ENCODE results near the gene STPG3. TPM values are rescaled to one million over a fixed set of nuclear protein-coding genes. Genes with fewer than 3 reads are reported as not detected.

STPG3 gene
- total RNA-seq, 1 donor from 2014 or later: 0.31 TPM

DNA sequence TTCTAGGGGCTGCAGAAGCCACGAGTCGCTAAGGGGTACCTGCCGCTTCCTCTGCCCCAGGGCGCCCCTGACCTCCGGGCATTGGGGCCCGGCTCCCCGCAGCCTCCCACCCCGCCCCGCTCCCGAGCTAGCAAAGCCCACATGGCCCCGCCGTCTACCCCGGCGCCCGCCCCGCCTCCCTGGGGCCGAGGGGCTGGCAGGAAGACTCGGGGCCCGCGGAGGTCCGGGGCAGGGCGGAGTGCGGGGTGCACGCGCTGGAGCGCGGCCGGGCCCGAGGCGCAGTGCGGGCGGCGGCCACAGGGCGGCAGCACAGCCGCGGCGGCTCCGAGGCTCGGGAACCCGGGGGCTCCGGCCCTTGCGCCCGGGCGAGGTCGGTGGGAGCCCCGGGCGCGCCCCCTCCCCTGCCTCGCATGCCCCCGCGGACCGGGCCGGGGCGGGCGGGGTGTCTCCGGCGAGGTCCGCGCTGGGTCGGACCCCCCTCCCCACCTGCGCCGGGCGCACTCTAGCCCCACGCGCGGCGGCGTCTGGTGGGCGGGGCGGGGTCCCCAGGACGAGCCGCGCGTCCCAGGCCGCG is 44.2 kb downstream of the STPG3 start:
- no peak for DNase-seq (ENCODE audit: extremely low spot score, unreplicated experiment)
- Mint-ChIP-seq H3K36me3 (no peaks in the 10 kb centered on the region), H3K9me3 (no peaks in the 10 kb centered on the region), H3K4me1 (ENCODE audit: unreplicated experiment) (peaks cover 5% of the 10 kb centered on the region), H3K4me3 (peak overlapping the region; percentile 75), H3K27ac (no peak overlapping the region), H3K27me3 (peaks cover 49% of the 10 kb centered on the region)
- TF ChIP-seq CTCF (conservative IDR thresholded peaks at IDR 0.05): peak; percentile 80

- H3K27ac Mint-ChIP-seq: peak overlapping the region; percentile 23
- H3K27me3 Mint-ChIP-seq: peaks cover 53% of the 10 kb centered on the region
- DNase-seq (ENCODE audit: extremely low spot score, unreplicated experiment): no peak
These were observed 45.0 kb downstream of the STPG3 start for GRCh38 chr9:137295849-137296669.

GRCh38 chr9:137296670-137297664 is 45.9 kb downstream of the STPG3 start:
- Mint-ChIP-seq H3K36me3 (no peaks in the 10 kb centered on the region), H3K4me3 (peak overlapping the region; percentile 82), H3K4me1 (ENCODE audit: unreplicated experiment) (peaks cover 5% of the 10 kb centered on the region), H3K27me3 (peaks cover 53% of the 10 kb centered on the region), H3K27ac (peak overlapping the region; percentile 70), H3K9me3 (no peaks in the 10 kb centered on the region)
- no peak for TF ChIP-seq CTCF (conservative IDR thresholded peaks at IDR 0.05)
- no peak for DNase-seq (ENCODE audit: extremely low spot score, unreplicated experiment)

More at GRCh38 chr9:137295849-137296669, 45.0 kb downstream of the STPG3 start:
- H3K4me3 Mint-ChIP-seq: peak overlapping the region; percentile 82
- no peaks in the 10 kb centered on the region for H3K36me3 Mint-ChIP-seq
- no peak for TF ChIP-seq CTCF (conservative IDR thresholded peaks at IDR 0.05)
- no peaks in the 10 kb centered on the region for H3K9me3 Mint-ChIP-seq
- peaks cover 5% of the 10 kb centered on the region for H3K4me1 Mint-ChIP-seq (ENCODE audit: unreplicated experiment)

DNA sequence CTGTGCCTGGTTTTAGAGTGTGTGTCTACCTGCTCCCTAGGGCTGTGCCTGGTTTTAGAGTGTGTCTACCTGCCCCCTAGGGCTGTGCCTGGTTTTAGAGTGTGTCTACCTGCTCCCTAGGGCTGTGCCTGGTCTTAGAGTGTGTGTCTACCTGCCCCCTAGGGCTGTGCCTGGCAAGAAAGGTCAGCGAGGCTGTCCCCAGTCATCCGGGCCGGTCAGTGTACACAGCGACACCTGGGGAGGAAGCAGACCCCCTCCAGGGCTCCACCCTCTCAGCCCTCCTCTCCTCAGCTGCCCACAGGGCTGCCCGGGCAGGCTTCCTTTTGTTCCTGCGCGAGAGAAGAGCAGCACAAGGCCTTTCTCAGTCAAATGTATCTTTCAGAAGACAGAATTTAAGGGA is 46.9 kb downstream of the STPG3 start:
- peaks cover 5% of the 10 kb centered on the region for H3K4me1 Mint-ChIP-seq (ENCODE audit: unreplicated experiment)
- no peak for DNase-seq (ENCODE audit: extremely low spot score, unreplicated experiment)
- TF ChIP-seq CTCF (conservative IDR thresholded peaks at IDR 0.05): no peak
- no peak overlapping the region for H3K4me3 Mint-ChIP-seq
- H3K36me3 Mint-ChIP-seq: no peaks in the 10 kb centered on the region
- H3K9me3 Mint-ChIP-seq: no peaks in the 10 kb centered on the region
- no peak overlapping the region for H3K27ac Mint-ChIP-seq
- peaks cover 50% of the 10 kb centered on the region for H3K27me3 Mint-ChIP-seq

DNA sequence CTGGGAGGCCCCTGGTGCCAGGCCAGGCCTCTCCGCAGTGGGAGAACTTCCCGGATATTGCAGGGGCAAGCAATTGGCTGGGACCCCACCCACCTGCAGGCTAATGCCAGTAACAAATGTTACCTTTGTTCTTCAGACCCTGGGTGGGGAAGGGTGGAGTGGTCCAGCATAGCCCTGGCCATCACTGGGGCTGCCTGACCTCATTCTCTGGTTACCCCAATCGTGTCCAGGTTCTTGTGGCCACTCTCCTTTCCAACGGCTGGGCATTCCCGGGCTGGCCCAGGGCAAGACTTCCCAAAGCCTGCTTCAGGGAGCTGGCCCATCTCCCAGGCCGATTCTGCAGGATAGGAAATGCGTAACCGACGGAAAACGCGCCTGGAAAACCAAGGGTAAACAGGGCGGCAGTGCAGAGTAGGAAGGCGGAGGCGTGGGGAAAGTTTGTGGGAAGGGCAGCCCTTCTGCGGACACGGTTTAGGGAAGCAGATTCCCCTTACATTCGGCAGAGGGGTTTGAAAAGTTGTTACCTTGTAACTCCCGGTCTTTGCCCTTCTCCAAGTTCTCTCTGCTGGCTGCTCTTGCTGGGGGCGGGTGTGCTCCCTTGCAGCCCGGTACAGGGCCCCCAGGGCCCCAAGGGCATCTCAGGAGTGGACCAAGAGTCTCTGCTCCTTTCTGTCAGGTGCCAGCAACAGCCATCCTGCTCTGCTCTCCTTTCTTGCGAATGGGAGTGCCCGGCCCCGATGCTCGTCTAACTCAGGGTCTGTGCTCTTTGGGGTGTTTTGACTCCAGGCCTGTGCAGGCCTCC is 47.5 kb downstream of the STPG3 start:
- Mint-ChIP-seq H3K4me3 (peak overlapping the region; percentile 71), H3K27me3 (peaks cover 43% of the 10 kb centered on the region), H3K9me3 (no peaks in the 10 kb centered on the region), H3K36me3 (no peaks in the 10 kb centered on the region), H3K27ac (peak overlapping the region; percentile 36), H3K4me1 (ENCODE audit: unreplicated experiment) (peaks cover 5% of the 10 kb centered on the region)
- no peak for DNase-seq (ENCODE audit: extremely low spot score, unreplicated experiment)
- TF ChIP-seq CTCF (conservative IDR thresholded peaks at IDR 0.05): no peak

All from type B pancreatic cell (in vitro differentiated cells).